ENCODE measurements around the gene CD6. TPM values are rescaled to one million over a fixed set of nuclear protein-coding genes. Genes with fewer than 3 reads are reported as not detected.

The CD6 gene
- total and polyA plus RNA-seq, 8 donors = 1.1 to 2.8 (median 1.4) TPM; not detected in 2

DNA sequence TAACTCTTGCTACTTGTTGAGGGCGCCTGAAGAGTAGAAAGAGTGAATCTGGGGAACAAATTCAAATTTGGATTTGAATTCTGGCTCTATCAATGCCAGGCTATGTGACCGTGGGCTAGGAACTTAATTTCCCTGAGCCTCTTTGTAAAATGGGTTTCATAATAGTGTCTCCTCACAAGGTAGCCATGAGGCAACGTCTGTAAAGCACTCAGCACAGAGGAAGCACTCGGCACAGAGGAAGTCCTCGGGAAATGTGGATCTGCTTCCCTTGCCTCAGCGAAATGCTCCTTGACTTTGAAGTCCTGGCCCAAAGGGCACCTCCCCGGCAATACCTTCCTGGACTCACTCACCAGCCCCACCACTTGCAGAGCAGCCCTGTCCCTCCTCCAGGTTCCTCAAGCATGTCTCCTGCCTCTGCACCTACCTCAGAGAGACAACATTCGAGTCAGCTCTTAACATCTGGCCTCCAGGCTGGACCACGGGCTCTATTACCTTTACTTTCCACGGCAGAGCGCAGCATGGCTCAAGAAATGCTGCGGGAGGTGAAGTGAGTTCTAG lies 17.7 kb downstream of the CD6 start:
- H3K36me3 ChIP-seq = no peaks in the 10 kb centered on the region
- 63 to 74% (median 72%) methylated on average over 12 of the region's 12 CpGs for WGBS, 5 donors
- peaks cover 4 to 24% (median 15%) of the 10 kb centered on the region in 4 donors for H3K4me1 ChIP-seq
- H3K27me3 ChIP-seq = peaks cover 0 to 9% (median 0%) of the 10 kb centered on the region in 3 donors
- no peak overlapping the region for H3K4me3 ChIP-seq
- H3K27ac ChIP-seq = no peak overlapping the region
- H3K9me3 ChIP-seq = no peaks in the 10 kb centered on the region
- intact Hi-C loops (cut with DNase I; ENCODE audit: low total_unique reads) = no loop called here
- no peak for TF ChIP-seq POLR2AphosphoS5 (IDR thresholded peaks at IDR 0.05)
- no peak for TF ChIP-seq POLR2A (IDR thresholded peaks at IDR 0.05)
- TF ChIP-seq EP300 (IDR thresholded peaks at IDR 0.05) = no peak
- DNase-seq = no peak

DNA sequence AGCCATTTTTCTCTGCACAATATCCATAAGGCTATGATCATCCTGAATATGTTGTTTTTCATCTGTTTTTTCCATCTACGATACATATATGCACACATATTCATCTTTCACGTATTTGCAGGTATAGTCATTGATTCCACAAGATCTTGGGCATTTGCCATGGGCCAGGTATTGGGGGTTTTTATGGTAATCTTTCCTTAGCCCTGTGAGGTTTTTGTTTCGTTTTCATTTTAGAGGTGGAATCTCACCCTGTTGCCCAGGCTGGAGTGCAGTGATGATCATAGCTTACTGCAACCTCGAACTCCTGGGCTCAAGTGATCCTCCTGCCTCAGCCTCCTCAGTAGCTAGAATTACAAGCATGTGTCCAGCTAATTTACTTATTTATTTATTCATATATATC lies 20.0 kb downstream of the CD6 start:
- WGBS, 5 donors = 79 to 89% (median 84%) methylated on average over 4 of the region's 4 CpGs
- no peaks in the 10 kb centered on the region for H3K36me3 ChIP-seq

GRCh38 chr11:60992842-60993409 lies 21.4 kb downstream of the CD6 start:
- intact Hi-C loops (cut with DNase I; ENCODE audit: low total_unique reads) = no loop called here
- no peaks in the 10 kb centered on the region for H3K9me3 ChIP-seq
- peaks cover 12 to 41% (median 31%) of the 10 kb centered on the region in 4 donors for H3K4me1 ChIP-seq
- WGBS, 5 donors = 25 to 45% (median 33%) methylated on average over 5 of the region's 5 CpGs
- peaks cover 0 to 13% (median 0%) of the 10 kb centered on the region in 3 donors for H3K27me3 ChIP-seq
- TF ChIP-seq POLR2AphosphoS5 (IDR thresholded peaks at IDR 0.05) (no peak), POLR2A (IDR thresholded peaks at IDR 0.05) (no peak), EP300 (IDR thresholded peaks at IDR 0.05) (no peak)
- TF ChIP-seq, protein P1, sequence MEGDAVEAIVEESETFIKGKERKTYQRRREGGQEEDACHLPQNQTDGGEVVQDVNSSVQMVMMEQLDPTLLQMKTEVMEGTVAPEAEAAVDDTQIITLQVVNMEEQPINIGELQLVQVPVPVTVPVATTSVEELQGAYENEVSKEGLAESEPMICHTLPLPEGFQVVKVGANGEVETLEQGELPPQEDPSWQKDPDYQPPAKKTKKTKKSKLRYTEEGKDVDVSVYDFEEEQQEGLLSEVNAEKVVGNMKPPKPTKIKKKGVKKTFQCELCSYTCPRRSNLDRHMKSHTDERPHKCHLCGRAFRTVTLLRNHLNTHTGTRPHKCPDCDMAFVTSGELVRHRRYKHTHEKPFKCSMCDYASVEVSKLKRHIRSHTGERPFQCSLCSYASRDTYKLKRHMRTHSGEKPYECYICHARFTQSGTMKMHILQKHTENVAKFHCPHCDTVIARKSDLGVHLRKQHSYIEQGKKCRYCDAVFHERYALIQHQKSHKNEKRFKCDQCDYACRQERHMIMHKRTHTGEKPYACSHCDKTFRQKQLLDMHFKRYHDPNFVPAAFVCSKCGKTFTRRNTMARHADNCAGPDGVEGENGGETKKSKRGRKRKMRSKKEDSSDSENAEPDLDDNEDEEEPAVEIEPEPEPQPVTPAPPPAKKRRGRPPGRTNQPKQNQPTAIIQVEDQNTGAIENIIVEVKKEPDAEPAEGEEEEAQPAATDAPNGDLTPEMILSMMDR (IDR thresholded peaks at IDR 0.05) = no peak
- peak; percentile 50 to 85 for DNase-seq
- H3K36me3 ChIP-seq = no peaks in the 10 kb centered on the region
- H3K4me3 ChIP-seq = no peak overlapping the region
- H3K27ac ChIP-seq = no peak overlapping the region

More for the DNA sequence above, 20.0 kb downstream of the CD6 start:
- intact Hi-C loops (cut with DNase I; ENCODE audit: low total_unique reads) = no loop called here
- no peaks in the 10 kb centered on the region for H3K9me3 ChIP-seq
- no peak for DNase-seq
- no peak overlapping the region for H3K4me3 ChIP-seq
- H3K4me1 ChIP-seq = peaks cover 10 to 44% (median 28%) of the 10 kb centered on the region in 4 donors
- H3K27ac ChIP-seq = no peak overlapping the region
- peaks cover 0 to 12% (median 0%) of the 10 kb centered on the region in 3 donors for H3K27me3 ChIP-seq
- TF ChIP-seq POLR2AphosphoS5 (IDR thresholded peaks at IDR 0.05) (no peak), POLR2A (IDR thresholded peaks at IDR 0.05) (no peak), EP300 (IDR thresholded peaks at IDR 0.05) (no peak)
- TF ChIP-seq, protein P1 (IDR thresholded peaks at IDR 0.05) = no peak

- no peak for DNase-seq
- H3K27ac ChIP-seq = no peak overlapping the region
- no peaks in the 10 kb centered on the region for H3K9me3 ChIP-seq
- no peaks in the 10 kb centered on the region for H3K36me3 ChIP-seq
- H3K4me3 ChIP-seq = no peak overlapping the region
- peaks cover 0 to 13% (median 0%) of the 10 kb centered on the region in 3 donors for H3K27me3 ChIP-seq
- 40 to 62% (median 53%) methylated on average over 7 of the region's 7 CpGs for WGBS, 5 donors
- peaks cover 12 to 41% (median 31%) of the 10 kb centered on the region in 4 donors for H3K4me1 ChIP-seq
- intact Hi-C loops (cut with DNase I; ENCODE audit: low total_unique reads) = no loop called here
- TF ChIP-seq EP300 (IDR thresholded peaks at IDR 0.05) (no peak), POLR2AphosphoS5 (IDR thresholded peaks at IDR 0.05) (no peak), POLR2A (IDR thresholded peaks at IDR 0.05) (no peak)
- TF ChIP-seq, protein P1 (IDR thresholded peaks at IDR 0.05) = no peak
Measured at GRCh38 chr11:60993615-60994014, 22.1 kb downstream of the CD6 start.

All from stomach (tissue), 9 donors.